Ovary (tissue), 9 donors: Measurements from ENCODE around the gene ATXN1. TPM values are rescaled to one million over a fixed set of nuclear protein-coding genes. Genes with fewer than 3 reads are reported as not detected.

Source experiments
- DNase-seq, 5 donors: peaks; one replicate each; pipeline ENCODE4 v3.0.0-alpha.2; 2019 to 2020
- H3K27ac ChIP-seq, 2 donors: fragments of 200-600 bp; one replicate each; pipeline versions ENCODE4 v1.5.1 to v1.8.0; 2019 to 2022
- H3K27me3 ChIP-seq: fragments of 200-600 bp; one replicate; pipeline ENCODE4 v1.8.0; 2022
- H3K36me3 ChIP-seq: fragments of 200-600 bp; sonication (generic); one replicate; pipeline ENCODE4 v1.5.1; 2019
- H3K4me1 ChIP-seq: one replicate; pipeline ENCODE4 v1.8.1; 2013; ENCODE audit warnings: mild to moderate bottlenecking, moderate library complexity; ENCODE audit not compliant: insufficient read depth
- H3K4me3 ChIP-seq: fragments of 200-600 bp; sonication (generic); one replicate; pipeline ENCODE4 v1.5.1; 2017
- H3K9me3 ChIP-seq, 2 donors: fragments of 200-600 bp in 1 of 2; sonication (generic) in 1 of 2; one replicate each; pipeline versions ENCODE4 v1.5.1 to v1.8.1; 2013 to 2019; ENCODE audit warnings: mild to moderate bottlenecking in 1 of 2, moderate library complexity in 1 of 2
- EP300 ChIP-seq: sonication (generic); formaldehyde crosslinking; IDR thresholded peaks from one replicate; pipeline ENCODE4 v1.6.1; 2017; ENCODE audit warnings: antibody characterized with exemption
- POLR2A ChIP-seq: fragments of 450-650 bp; IDR thresholded peaks from one replicate; pipeline ENCODE4 v1.6.1; 2017; ENCODE audit warnings: antibody characterized with exemption, mild to moderate bottlenecking, moderate library complexity
- WGBS, 3 donors: extraction: QIAGEN DNeasy Blood & Tissue Kit in 1 of 3; methylation state at CpG; one replicate each; pipeline versions ENCODE4 v1.1.5 to v1.1.7; 2013 to 2017; 5-methylcytosine and 5-hydroxymethylcytosine counted together
- intact Hi-C, 4 donors: fragments of 100-400 bp; cut with DNase I; formaldehyde crosslinking; loops; one replicate each; pipeline versions ENCODE4 v1.11.0 to v1.15.1; 2022 to 2023
- polyA plus RNA-seq, 2 donors: library from polyadenylated mRNA; stranded (reverse); fragments of 200-250 nt in 1 of 2; fragments of 350-450 nt in 1 of 2; fragmentation: Illumina TruSeq in 1 of 2; extraction: RNeasy Lipid Tissue Mini Kit (QIAGEN cat#74804) in 1 of 2; gene quantifications; one replicate each; pipeline ENCODE4 v1.2.3, GENCODE V29; 2013 to 2014
- total RNA-seq, 7 donors: library from RNA; depleted of rRNA in 2 of 7; stranded (reverse); fragments of >200 nt in 2 of 7; fragmentation: NEBNext Ultra II Directional in 3 of 7; extraction: Animal tissue kit (Norgen Biotek cat#: 25700) in 3 of 7; gene quantifications; one replicate each; pipeline versions ENCODE4 v1.1.0 to v1.2.4, GENCODE V29; 2016 to 2023
- TF ChIP-seq, protein P1 (sequence below), 3 donors: fragments of 450-650 bp in 2 of 3; fragments of 200-600 bp in 1 of 3; IDR thresholded peaks; one replicate each; pipeline versions ENCODE4 v1.5.1 to v1.8.0; 2016 to 2022; ENCODE audit warnings: antibody characterized with exemption in 3 of 3, mild to moderate bottlenecking in 1 of 3
- donor health status: DM: no; HTN: no; CAD: no; lungs with moderate emphysema.
- donor health status: DM: no; HTN: no; CAD: no.
- donor health status: Bipolar disorder and iron deficiency.
- donor health status: DM: yes; HTN: yes; CAD: no.
- donor health status: DM: no; HTN: no; CAD: no.
- donor health status: DM: yes; HTN: yes; CAD: no.

ATXN1 gene
- total and polyA plus RNA-seq, 9 donors: 7.3 to 38.2 (median 30.4) TPM

- Histone ChIP-seq H3K9me3 (no peaks in the 10 kb centered on the region), H3K36me3 (no peaks in the 10 kb centered on the region), H3K4me3 (no peak overlapping the region), H3K4me1 (peaks cover 6% of the 10 kb centered on the region), H3K27ac (no peak overlapping the region), H3K27me3 (no peaks in the 10 kb centered on the region)
- intact Hi-C loops: no loop called here
- no peak for DNase-seq
- no peak for TF ChIP-seq POLR2A
- TF ChIP-seq EP300: no peak
- TF ChIP-seq, protein P1, sequence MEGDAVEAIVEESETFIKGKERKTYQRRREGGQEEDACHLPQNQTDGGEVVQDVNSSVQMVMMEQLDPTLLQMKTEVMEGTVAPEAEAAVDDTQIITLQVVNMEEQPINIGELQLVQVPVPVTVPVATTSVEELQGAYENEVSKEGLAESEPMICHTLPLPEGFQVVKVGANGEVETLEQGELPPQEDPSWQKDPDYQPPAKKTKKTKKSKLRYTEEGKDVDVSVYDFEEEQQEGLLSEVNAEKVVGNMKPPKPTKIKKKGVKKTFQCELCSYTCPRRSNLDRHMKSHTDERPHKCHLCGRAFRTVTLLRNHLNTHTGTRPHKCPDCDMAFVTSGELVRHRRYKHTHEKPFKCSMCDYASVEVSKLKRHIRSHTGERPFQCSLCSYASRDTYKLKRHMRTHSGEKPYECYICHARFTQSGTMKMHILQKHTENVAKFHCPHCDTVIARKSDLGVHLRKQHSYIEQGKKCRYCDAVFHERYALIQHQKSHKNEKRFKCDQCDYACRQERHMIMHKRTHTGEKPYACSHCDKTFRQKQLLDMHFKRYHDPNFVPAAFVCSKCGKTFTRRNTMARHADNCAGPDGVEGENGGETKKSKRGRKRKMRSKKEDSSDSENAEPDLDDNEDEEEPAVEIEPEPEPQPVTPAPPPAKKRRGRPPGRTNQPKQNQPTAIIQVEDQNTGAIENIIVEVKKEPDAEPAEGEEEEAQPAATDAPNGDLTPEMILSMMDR (IDR thresholded peaks at IDR 0.05): no peak
Observed at GRCh38 chr6:16493802-16494201, 267.5 kb downstream of the ATXN1 start.

GRCh38 chr6:16493112-16493511, 268.1 kb downstream of the ATXN1 start:
- DNase-seq: no peak
- TF ChIP-seq EP300 (no peak), POLR2A (no peak)
- TF ChIP-seq, protein P1 (IDR thresholded peaks at IDR 0.05): no peak
- Histone ChIP-seq H3K4me3 (no peak overlapping the region), H3K27me3 (no peaks in the 10 kb centered on the region), H3K27ac (no peak overlapping the region), H3K36me3 (no peaks in the 10 kb centered on the region), H3K9me3 (no peaks in the 10 kb centered on the region), H3K4me1 (peaks cover 6% of the 10 kb centered on the region)
- intact Hi-C loops: no loop called here
- 91 to 95% (median 94%) methylated on average over 5 of the region's 5 CpGs for whole genome bisulfite sequencing, 3 donors

DNA sequence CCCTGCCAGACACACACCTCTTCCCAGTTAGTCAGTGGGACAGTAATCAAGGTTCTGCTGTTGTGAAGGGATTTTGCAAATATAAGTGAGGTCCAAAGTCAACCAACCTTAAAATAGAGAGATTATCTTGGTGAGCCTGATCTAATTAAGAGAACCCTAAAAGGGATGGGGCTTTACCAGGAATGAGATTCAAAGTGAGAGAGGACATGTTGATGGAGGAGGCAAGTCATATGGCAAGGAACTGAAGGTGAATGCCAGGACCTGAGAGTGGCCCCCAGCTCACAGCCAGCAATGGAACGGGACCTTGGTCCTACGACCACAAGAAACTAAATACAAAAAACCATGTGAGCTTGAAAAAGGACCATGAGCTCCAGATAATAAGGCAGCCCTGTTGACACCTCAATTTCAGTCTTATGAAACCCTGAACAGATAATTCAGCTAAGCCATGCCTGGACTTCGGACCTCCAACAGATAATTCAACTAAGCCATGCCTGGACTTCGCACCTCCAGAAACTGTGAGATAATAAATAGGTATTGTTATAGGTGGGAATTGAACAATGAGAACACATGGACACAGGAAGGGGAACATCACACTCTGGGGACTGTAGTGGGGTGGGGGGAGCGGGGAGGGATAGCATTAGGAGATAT, 269.5 kb downstream of the ATXN1 start:
- no peak for DNase-seq
- intact Hi-C loops: no loop called here
- Histone ChIP-seq H3K9me3 (no peaks in the 10 kb centered on the region), H3K27me3 (no peaks in the 10 kb centered on the region), H3K4me1 (peaks cover 4% of the 10 kb centered on the region), H3K4me3 (no peak overlapping the region), H3K36me3 (no peaks in the 10 kb centered on the region), H3K27ac (no peak overlapping the region)
- 95 to 98% (median 97%) methylated on average over 5 of the region's 5 CpGs for WGBS, 3 donors
- TF ChIP-seq POLR2A: no peak
- no peak for TF ChIP-seq EP300
- TF ChIP-seq, protein P1 (IDR thresholded peaks at IDR 0.05): no peak

- no peaks in the 10 kb centered on the region for H3K27me3 ChIP-seq
- TF ChIP-seq, protein P1 (IDR thresholded peaks at IDR 0.05): no peak
- no peak for TF ChIP-seq POLR2A
- no peak for TF ChIP-seq EP300
- H3K9me3 ChIP-seq: no peaks in the 10 kb centered on the region
- 92 to 98% (median 96%) methylated on average over 2 of the region's 2 CpGs for WGBS, 3 donors
- no peak for DNase-seq
- peaks cover 4% of the 10 kb centered on the region for H3K4me1 ChIP-seq
- no peak overlapping the region for H3K27ac ChIP-seq
- no peaks in the 10 kb centered on the region for H3K36me3 ChIP-seq
- no peak overlapping the region for H3K4me3 ChIP-seq
- intact Hi-C loops: no loop called here
Observed at GRCh38 chr6:16490616-16491015, 270.6 kb downstream of the ATXN1 start.
